Fibroblast of villous mesenchyme (primary cell): Measurements from ENCODE around the gene CFAP46. TPM values are rescaled to one million over a fixed set of nuclear protein-coding genes. Genes with fewer than 3 reads are reported as not detected.
"Not testable (repeated sequence)": the region's sequence is repeated elsewhere in the genome, so short reads cannot be mapped to it uniquely, and the experiment has no call there.

ENCODE experiments used
- DNase-seq: peaks from one replicate; pipeline ENCODE4 v3.0.0-alpha.2; 2010; ENCODE audit warnings: low read depth
- H3K4me3 ChIP-seq: 2 replicates; pipeline ENCODE4 v1.5.1; 2011; ENCODE audit warnings: low read depth, mild to moderate bottlenecking, low read length
- CTCF ChIP-seq: IDR thresholded peaks from 2 replicates; pipeline ENCODE4 v1.5.1; 2012; ENCODE audit warnings: low read depth, mild to moderate bottlenecking, low read length; ENCODE audit not compliant: insufficient read depth
- total RNA-seq: library from RNA; depleted of rRNA; stranded (reverse); fragments of >200 nt; gene quantifications from 2 replicates; pipeline ENCODE4 v1.2.3, GENCODE V29; 2012

The CFAP46 gene
- total RNA-seq, 1 donor, result under 0.01 TPM

- DNase-seq, result no peak
- no peak overlapping the region for H3K4me3 ChIP-seq
- no peak for TF ChIP-seq CTCF
Observed at GRCh38 chr10:132957981-132958882, 15.9 kb upstream of the CFAP46 start.

GRCh38 chr10:132957131-132957530 lies 14.8 kb upstream of the CFAP46 start:
- no peak for DNase-seq
- no peak overlapping the region for H3K4me3 ChIP-seq
- TF ChIP-seq CTCF, result no peak

- H3K4me3 ChIP-seq, DNase-seq: not testable (repeated sequence)
Observed at GRCh38 chr10:132956259-132956658, 13.9 kb upstream of the CFAP46 start.

GRCh38 chr10:132955479-132955878 lies 13.1 kb upstream of the CFAP46 start:
- DNase-seq, result no peak
- no peak overlapping the region for H3K4me3 ChIP-seq
- TF ChIP-seq CTCF, result no peak

- no peak for DNase-seq
- TF ChIP-seq CTCF, result no peak
Observed at GRCh38 chr10:132953428-132953827, 11.1 kb upstream of the CFAP46 start.

GRCh38 chr10:132951926-132952325 lies 9.6 kb upstream of the CFAP46 start:
- no peak overlapping the region for H3K4me3 ChIP-seq
- TF ChIP-seq CTCF, result no peak
- DNase-seq, result no peak

More at GRCh38 chr10:132953428-132953827, 11.1 kb upstream of the CFAP46 start:
- H3K4me3 ChIP-seq, result no peak overlapping the region

- no peak overlapping the region for H3K4me3 ChIP-seq
- TF ChIP-seq CTCF, result no peak
- DNase-seq, result no peak
Observed at GRCh38 chr10:132948351-132948750, 6.0 kb upstream of the CFAP46 start.
